Measurements from ENCODE around the gene TOLLIP.

DNA sequence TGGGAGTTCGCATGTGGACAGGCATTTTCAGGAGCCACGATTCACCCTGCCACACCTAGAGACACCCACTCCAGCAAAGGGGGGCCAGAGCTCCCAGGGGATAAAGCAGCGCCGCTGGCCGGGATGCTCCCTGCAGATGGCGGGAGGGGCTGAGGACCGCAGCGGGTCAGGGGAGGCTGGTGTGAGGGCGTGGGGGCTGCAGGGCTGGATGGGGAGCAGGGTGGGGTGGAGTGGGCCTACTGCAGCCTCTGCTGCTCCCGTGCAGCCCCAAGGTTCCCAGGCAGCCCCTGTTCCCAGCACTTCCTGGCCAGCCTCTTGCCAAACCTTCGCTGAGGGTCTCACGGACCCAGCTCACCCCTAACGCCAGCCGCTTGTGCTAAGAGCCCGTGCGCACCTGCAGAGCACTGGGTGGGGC, 73.5 kb downstream of the TOLLIP start:
- TF ChIP-seq, protein P1, sequence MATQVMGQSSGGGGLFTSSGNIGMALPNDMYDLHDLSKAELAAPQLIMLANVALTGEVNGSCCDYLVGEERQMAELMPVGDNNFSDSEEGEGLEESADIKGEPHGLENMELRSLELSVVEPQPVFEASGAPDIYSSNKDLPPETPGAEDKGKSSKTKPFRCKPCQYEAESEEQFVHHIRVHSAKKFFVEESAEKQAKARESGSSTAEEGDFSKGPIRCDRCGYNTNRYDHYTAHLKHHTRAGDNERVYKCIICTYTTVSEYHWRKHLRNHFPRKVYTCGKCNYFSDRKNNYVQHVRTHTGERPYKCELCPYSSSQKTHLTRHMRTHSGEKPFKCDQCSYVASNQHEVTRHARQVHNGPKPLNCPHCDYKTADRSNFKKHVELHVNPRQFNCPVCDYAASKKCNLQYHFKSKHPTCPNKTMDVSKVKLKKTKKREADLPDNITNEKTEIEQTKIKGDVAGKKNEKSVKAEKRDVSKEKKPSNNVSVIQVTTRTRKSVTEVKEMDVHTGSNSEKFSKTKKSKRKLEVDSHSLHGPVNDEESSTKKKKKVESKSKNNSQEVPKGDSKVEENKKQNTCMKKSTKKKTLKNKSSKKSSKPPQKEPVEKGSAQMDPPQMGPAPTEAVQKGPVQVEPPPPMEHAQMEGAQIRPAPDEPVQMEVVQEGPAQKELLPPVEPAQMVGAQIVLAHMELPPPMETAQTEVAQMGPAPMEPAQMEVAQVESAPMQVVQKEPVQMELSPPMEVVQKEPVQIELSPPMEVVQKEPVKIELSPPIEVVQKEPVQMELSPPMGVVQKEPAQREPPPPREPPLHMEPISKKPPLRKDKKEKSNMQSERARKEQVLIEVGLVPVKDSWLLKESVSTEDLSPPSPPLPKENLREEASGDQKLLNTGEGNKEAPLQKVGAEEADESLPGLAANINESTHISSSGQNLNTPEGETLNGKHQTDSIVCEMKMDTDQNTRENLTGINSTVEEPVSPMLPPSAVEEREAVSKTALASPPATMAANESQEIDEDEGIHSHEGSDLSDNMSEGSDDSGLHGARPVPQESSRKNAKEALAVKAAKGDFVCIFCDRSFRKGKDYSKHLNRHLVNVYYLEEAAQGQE (IDR thresholded peaks at IDR 0.05), result no peak
- TF ChIP-seq POLR2A (IDR thresholded peaks at IDR 0.05; ENCODE audit: low read length) (no peak), CTCF (IDR thresholded peaks at IDR 0.05) (no peak), ZFP36 (IDR thresholded peaks at IDR 0.05; ENCODE audit: borderline replicate concordance, partially characterized antibody) (no peak), SMC3 (IDR thresholded peaks at IDR 0.05) (no peak), CHD2 (IDR thresholded peaks at IDR 0.05; ENCODE audit: low read length, partially characterized antibody) (no peak), CBX2 (IDR thresholded peaks at IDR 0.05; ENCODE audit: borderline replicate concordance, low read depth) (no peak), RNF2 (IDR thresholded peaks at IDR 0.05; ENCODE audit: borderline replicate concordance, low read depth) (no peak), CHD4 (IDR thresholded peaks at IDR 0.05; ENCODE audit: borderline replicate concordance) (no peak), RAD21 (conservative IDR thresholded peaks at IDR 0.05 in 1 of 2, IDR thresholded peaks at IDR 0.05 in 1 of 2) (no peak)
- TF ChIP-seq, protein P2, sequence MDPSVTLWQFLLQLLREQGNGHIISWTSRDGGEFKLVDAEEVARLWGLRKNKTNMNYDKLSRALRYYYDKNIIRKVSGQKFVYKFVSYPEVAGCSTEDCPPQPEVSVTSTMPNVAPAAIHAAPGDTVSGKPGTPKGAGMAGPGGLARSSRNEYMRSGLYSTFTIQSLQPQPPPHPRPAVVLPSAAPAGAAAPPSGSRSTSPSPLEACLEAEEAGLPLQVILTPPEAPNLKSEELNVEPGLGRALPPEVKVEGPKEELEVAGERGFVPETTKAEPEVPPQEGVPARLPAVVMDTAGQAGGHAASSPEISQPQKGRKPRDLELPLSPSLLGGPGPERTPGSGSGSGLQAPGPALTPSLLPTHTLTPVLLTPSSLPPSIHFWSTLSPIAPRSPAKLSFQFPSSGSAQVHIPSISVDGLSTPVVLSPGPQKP (IDR thresholded peaks at IDR 0.05; ENCODE audit: low read depth, low read length), result no peak

All from A549 (cell line).